T-cell (primary cell): ENCODE measurements around the gene SLC6A5. TPM values are rescaled to one million over a fixed set of nuclear protein-coding genes. Genes with fewer than 3 reads are reported as not detected.

ENCODE experiments used
- ATAC-seq, 4 experiments: fragments of 200-7000 bp in 3 of 4; fragments of 150-1000 bp in 1 of 4; cut with Tn5 transposase; replicated peaks in 1 of 4; 1 replicate in 3 of 4; 2 replicates in 1 of 4; pipeline ENCODE4 v1.10.0; 2021; ENCODE audit warnings: moderate library complexity in 3 of 4, mild to moderate bottlenecking in 2 of 4, moderate number of reproducible peaks in 1 of 4
- CTCF ChIA-PET, 2 donors: fragments of 300-600 bp; sonication (Branson Sonifier 250); formaldehyde crosslinking; loops; one replicate each; lab custom pipeline; 2022; ENCODE audit warnings: antibody characterized with exemption in 2 of 2; lab: Charles Lee
- POLR2A ChIA-PET, 2 donors: fragments of 300-600 bp; sonication (Branson Sonifier 250); formaldehyde crosslinking; loops; one replicate each; lab custom pipeline; 2022; ENCODE audit warnings: antibody characterized with exemption in 2 of 2; lab: Charles Lee
- DNase-seq, 35 experiments: peaks; one replicate each; pipeline versions ENCODE4 v3.0.0 to v3.0.0-alpha.2; 2013 to 2023
- H3K27ac ChIP-seq: one replicate; pipeline ENCODE4 v1.5.1; 2013; ENCODE audit warnings: low read length
- H3K27me3 ChIP-seq, 2 experiments: replicated peaks in 1 of 2; 1 replicate in 1 of 2; 2 replicates in 1 of 2; pipeline versions ENCODE4 v1.6.1 to v1.7.0; 2013; ENCODE audit warnings: low read length in 1 of 2, mixed read lengths in 1 of 2; ENCODE audit not compliant: control insufficient read depth in 2 of 2, insufficient read depth in 2 of 2; ENCODE audit errors: extremely low read depth in 1 of 2
- H3K36me3 ChIP-seq, 2 donors: 1 replicate in 1 of 2; 2 replicates in 1 of 2; pipeline versions ENCODE4 v1.6.1 to v1.7.0; 2013; ENCODE audit warnings: low read length in 1 of 2; ENCODE audit not compliant: control insufficient read depth in 2 of 2, insufficient read depth in 1 of 2; ENCODE audit errors: extremely low read depth in 1 of 2
- H3K4me1 ChIP-seq, 2 experiments: 1 replicate in 1 of 2; 2 replicates in 1 of 2; pipeline versions ENCODE4 v1.6.1 to v1.7.0; 2013; ENCODE audit warnings: low read length in 2 of 2, mixed read lengths in 1 of 2; ENCODE audit not compliant: insufficient read depth in 2 of 2, control insufficient read depth in 1 of 2; ENCODE audit errors: extremely low read depth in 1 of 2
- H3K4me3 ChIP-seq, 2 donors: 1 replicate in 1 of 2; 2 replicates in 1 of 2; pipeline versions ENCODE4 v1.5.1 to v1.7.0; 2013; ENCODE audit warnings: mild to moderate bottlenecking in 2 of 2, low read length in 1 of 2, moderate library complexity in 1 of 2; ENCODE audit not compliant: control insufficient read depth in 1 of 2; ENCODE audit errors: extremely low read depth in 1 of 2
- H3K9me3 ChIP-seq: 2 replicates; pipeline ENCODE4 v1.7.0; 2013
- H3K27ac Mint-ChIP-seq, 2 donors: one replicate each; pipeline ENCODE4 v1.8.0; 2020 to 2021; ENCODE audit warnings: mild to moderate bottlenecking in 2 of 2, mixed read lengths in 2 of 2
- H3K27me3 Mint-ChIP-seq, 2 donors: one replicate each; pipeline ENCODE4 v1.8.0; 2021 to 2022; ENCODE audit warnings: mixed read lengths in 2 of 2
- H3K36me3 Mint-ChIP-seq: one replicate; pipeline ENCODE4 v1.8.0; 2021; ENCODE audit warnings: mixed read lengths
- H3K4me1 Mint-ChIP-seq, 3 donors: one replicate each; pipeline ENCODE4 v1.8.0; 2020 to 2022; ENCODE audit warnings: mixed read lengths in 3 of 3, mild to moderate bottlenecking in 1 of 3
- H3K4me3 Mint-ChIP-seq, 3 donors: one replicate each; pipeline ENCODE4 v1.8.0; 2020 to 2022; ENCODE audit warnings: mild to moderate bottlenecking in 3 of 3, mixed read lengths in 3 of 3, moderate library complexity in 3 of 3
- H3K9me3 Mint-ChIP-seq, 3 donors: one replicate each; pipeline ENCODE4 v1.8.0; 2020 to 2022; ENCODE audit warnings: mixed read lengths in 3 of 3
- WGBS: methylation state at CpG from one replicate; pipeline ENCODE4 v1.1.5; 2013; ENCODE audit warnings: missing lambda C conversion rate; ENCODE audit not compliant: insufficient coverage; 5-methylcytosine and 5-hydroxymethylcytosine counted together
- total RNA-seq, 35 experiments: library from RNA in 6 of 35; stranded (reverse) in 6 of 35; fragments of 120-200 nt in 1 of 35; gene quantifications; one replicate each; pipeline versions ENCODE4 v1.2.1 to v1.2.4 and lab custom pipeline; 2013 to 2026

Gene SLC6A5
- total RNA-seq, 5 donors from 2014 or later (not counting 1 experiment from before 2014, with no cell fraction given), result not detected

DNA sequence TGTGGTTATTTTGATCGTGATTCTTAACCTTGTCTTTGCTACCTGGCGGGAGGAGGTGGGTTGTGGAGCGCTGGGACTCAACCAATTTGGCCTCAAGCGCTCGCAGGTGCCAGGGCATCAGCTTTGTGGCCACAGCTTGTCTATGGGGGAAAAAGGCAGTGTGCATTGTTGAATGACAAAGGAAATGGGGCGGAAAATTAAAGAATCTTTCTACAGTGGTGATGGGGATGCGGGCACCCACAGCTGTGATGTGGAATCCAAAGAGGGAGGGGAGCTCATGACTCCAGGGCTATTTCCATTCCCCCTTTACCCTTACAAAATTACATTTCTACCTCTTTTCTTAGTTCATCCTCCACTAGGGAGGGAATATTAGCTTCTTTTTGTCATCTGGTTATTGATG is 1.1 kb downstream of the SLC6A5 start:
- ChIA-PET CTCF (interaction anchor here in 1 of 2 donors (1.1 kb wide), 1 partner anchor 9 kb away, joined by 4 read pairs; no protein-coding TSS in a partner anchor), POLR2A (no interaction called here)
- H3K27me3 ChIP-seq, result peaks cover 17 to 90% of the 10 kb centered on the region in 2 experiments
- DNase-seq, result no peak
- H3K4me1 Mint-ChIP-seq, result peaks cover 0 to 5% (median 2%) of the 10 kb centered on the region in 3 donors
- H3K4me1 ChIP-seq, result peaks cover 0 to 5% of the 10 kb centered on the region in 2 experiments
- no peak overlapping the region for H3K4me3 ChIP-seq
- no peak overlapping the region for H3K4me3 Mint-ChIP-seq
- H3K9me3 ChIP-seq, result no peaks in the 10 kb centered on the region
- no peaks in the 10 kb centered on the region for H3K36me3 ChIP-seq
- peaks cover 80 to 90% of the 10 kb centered on the region in 2 donors for H3K27me3 Mint-ChIP-seq
- WGBS, result 22% methylated on average over 5 of the region's 7 CpGs
- ATAC-seq, result no peak
- no peak overlapping the region for H3K27ac Mint-ChIP-seq
- no peaks in the 10 kb centered on the region for H3K9me3 Mint-ChIP-seq
- no peaks in the 10 kb centered on the region for H3K36me3 Mint-ChIP-seq
- no peak overlapping the region for H3K27ac ChIP-seq

DNA sequence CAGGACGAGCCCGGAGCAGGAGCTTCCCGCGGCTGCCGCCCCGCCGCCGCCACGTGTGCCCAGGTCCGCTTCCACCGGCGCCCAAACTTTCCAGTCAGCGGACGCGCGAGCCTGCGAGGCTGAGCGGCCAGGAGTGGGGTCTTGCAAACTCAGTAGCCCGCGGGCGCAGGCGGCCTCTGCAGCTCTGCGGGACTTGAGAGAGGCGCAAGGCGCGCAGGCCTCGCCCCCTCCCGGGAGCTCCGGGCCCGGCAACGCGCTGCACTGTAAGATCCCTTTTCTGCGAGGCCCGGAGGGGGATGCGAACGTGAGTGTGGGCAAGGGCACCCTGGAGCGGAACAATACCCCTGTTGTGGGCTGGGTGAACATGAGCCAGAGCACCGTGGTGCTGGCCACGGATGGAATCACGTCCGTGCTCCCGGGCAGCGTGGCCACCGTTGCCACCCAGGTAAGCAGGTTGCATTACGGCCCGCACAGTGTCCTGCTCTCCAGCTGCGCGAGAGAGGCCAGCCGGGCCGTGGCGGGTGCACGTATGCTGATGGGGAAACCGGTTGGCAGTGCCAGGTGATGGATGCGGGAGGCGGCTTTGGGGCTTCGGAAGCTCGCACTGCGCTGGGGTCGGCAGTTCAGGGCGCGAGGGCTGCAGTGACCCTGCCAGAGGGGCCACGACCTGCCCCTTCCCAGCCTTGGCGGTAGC is 2.0 kb downstream of the SLC6A5 start:
- peaks cover 0 to 5% of the 10 kb centered on the region in 2 experiments for H3K4me1 ChIP-seq
- ATAC-seq (no peak), DNase-seq (no peak)
- Mint-ChIP-seq H3K27ac (no peak overlapping the region), H3K4me3 (no peak overlapping the region), H3K9me3 (no peaks in the 10 kb centered on the region), H3K27me3 (peaks cover 80 to 90% of the 10 kb centered on the region in 2 donors), H3K4me1 (peaks cover 0 to 5% (median 2%) of the 10 kb centered on the region in 3 donors), H3K36me3 (no peaks in the 10 kb centered on the region)
- H3K27ac ChIP-seq, result no peak overlapping the region
- H3K9me3 ChIP-seq, result no peaks in the 10 kb centered on the region
- H3K4me3 ChIP-seq, result no peak overlapping the region
- ChIA-PET POLR2A (no interaction called here), CTCF (no interaction called here)
- H3K36me3 ChIP-seq, result no peaks in the 10 kb centered on the region
- peaks cover 15 to 90% of the 10 kb centered on the region in 2 experiments for H3K27me3 ChIP-seq
- 10% methylated on average over 61 of the region's 63 CpGs for WGBS

DNA sequence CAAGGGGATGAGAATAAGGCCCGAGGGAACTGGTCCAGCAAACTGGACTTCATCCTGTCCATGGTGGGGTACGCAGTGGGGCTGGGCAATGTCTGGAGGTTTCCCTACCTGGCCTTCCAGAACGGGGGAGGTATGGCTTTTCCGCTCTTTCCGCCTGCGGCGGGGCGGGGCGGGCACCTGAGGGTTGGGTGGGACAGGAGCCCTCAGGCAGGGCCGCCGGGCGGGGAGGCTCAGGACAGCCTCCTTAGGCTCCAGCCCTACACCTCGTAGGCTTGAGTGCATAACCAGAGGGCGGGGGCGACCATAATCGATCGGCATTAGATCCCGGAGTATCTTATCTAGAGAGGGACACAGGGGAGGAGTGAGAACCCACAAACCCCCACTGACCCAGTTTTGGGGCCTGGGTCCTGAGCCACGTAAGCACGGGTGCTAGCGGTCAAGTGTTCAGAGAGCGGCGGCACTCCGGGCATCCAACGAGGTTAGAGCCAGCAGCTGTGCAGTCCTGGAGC is 4.9 kb downstream of the SLC6A5 start:
- no peaks in the 10 kb centered on the region for H3K9me3 ChIP-seq
- no peak for ATAC-seq
- Mint-ChIP-seq H3K9me3 (no peaks in the 10 kb centered on the region), H3K27me3 (peaks cover 77 to 83% of the 10 kb centered on the region in 2 donors), H3K4me1 (no peaks in the 10 kb centered on the region), H3K36me3 (no peaks in the 10 kb centered on the region), H3K27ac (no peak overlapping the region), H3K4me3 (no peak overlapping the region)
- H3K27me3 ChIP-seq, result peaks cover 16 to 69% of the 10 kb centered on the region in 2 experiments
- no peaks in the 10 kb centered on the region for H3K4me1 ChIP-seq
- ChIA-PET CTCF (no interaction called here), POLR2A (no interaction called here)
- no peak overlapping the region for H3K4me3 ChIP-seq
- H3K36me3 ChIP-seq, result no peaks in the 10 kb centered on the region
- WGBS, result 11% methylated on average over 18 of the region's 25 CpGs
- no peak overlapping the region for H3K27ac ChIP-seq
- DNase-seq, result no peak

DNA sequence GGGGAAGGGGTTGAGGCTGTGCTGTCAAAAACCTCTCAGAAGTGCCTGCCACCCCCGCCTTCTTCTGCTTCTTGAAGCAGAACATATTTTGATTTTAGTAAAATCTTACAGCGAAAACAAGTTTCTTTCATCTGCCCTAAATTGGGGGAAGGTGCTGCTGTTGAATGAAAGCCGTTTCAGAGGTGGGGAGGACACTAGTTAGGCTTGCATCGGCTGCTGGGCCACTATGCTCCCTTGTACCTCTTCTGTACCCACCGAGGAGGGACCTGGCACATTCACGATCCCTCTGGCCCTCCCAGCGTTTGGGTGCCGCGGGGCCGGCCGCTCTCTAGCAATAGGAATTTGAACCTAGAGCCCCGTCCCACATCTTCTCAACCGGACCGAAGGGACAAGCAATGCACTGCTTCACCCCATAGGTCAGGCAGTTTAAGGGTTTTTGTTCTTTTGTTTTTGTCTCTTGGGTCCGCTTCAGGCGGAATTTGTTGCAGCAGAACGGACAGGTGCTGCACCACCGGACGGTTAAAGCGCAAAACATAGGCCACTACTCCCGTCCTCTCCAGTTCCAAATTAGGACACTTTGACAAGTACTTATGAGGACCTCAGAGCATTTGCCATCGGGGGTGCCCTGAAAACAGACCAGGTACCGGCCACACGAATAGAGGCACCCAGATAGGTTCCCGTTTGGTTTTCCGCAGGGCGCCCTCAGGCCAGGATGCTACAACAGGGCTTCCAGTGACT is 5.6 kb downstream of the SLC6A5 start:
- Mint-ChIP-seq H3K27me3 (peaks cover 73 to 83% of the 10 kb centered on the region in 2 donors), H3K27ac (no peak overlapping the region), H3K9me3 (no peaks in the 10 kb centered on the region), H3K4me3 (no peak overlapping the region), H3K4me1 (peaks cover 1 to 3% (median 1%) of the 10 kb centered on the region in 3 donors), H3K36me3 (no peaks in the 10 kb centered on the region)
- CTCF ChIA-PET, result no interaction called here
- H3K36me3 ChIP-seq, result no peaks in the 10 kb centered on the region
- DNase-seq, result no peak
- no peaks in the 10 kb centered on the region for H3K9me3 ChIP-seq
- POLR2A ChIA-PET, result no interaction called here
- H3K4me1 ChIP-seq, result peaks cover 0 to 2% of the 10 kb centered on the region in 2 experiments
- H3K27me3 ChIP-seq, result peaks cover 16 to 69% of the 10 kb centered on the region in 2 experiments
- no peak overlapping the region for H3K4me3 ChIP-seq
- WGBS, result 13% methylated on average over 18 of the region's 27 CpGs
- H3K27ac ChIP-seq, result no peak overlapping the region
- no peak for ATAC-seq

DNA sequence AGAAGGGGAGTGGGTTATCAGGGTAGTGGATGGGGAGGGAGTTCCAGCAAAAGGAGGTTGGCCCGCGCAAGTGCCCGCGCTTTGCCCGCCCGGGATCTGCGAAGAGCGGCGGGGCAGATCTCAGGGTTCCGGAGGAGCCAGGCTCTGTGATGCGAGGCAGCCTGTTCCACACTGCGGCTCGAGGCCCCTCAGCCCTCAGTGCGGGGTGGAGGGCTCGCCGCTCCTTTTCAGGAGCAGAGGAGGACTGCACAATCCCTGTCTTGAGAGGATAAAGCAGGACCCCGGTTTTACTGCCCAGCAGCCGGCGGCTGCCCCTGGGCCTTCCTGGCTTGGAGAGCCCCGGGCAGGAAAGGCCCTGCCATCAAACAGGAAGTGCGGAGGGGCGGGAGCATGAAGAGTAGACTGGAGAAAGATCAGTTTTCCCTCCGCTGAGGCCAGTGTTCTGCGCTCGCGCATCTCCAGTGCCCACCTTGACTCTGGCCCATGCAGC is 6.2 kb downstream of the SLC6A5 start:
- Mint-ChIP-seq H3K27me3 (peaks cover 73 to 83% of the 10 kb centered on the region in 2 donors), H3K36me3 (no peaks in the 10 kb centered on the region), H3K4me3 (no peak overlapping the region), H3K27ac (no peak overlapping the region), H3K9me3 (no peaks in the 10 kb centered on the region), H3K4me1 (peaks cover 7 to 9% (median 7%) of the 10 kb centered on the region in 3 donors)
- Histone ChIP-seq H3K27me3 (peaks cover 13 to 70% of the 10 kb centered on the region in 2 experiments), H3K4me1 (peaks cover 0 to 5% of the 10 kb centered on the region in 2 experiments), H3K4me3 (no peak overlapping the region), H3K9me3 (no peaks in the 10 kb centered on the region), H3K36me3 (no peaks in the 10 kb centered on the region), H3K27ac (no peak overlapping the region)
- DNase-seq (no peak), ATAC-seq (no peak)
- ChIA-PET CTCF (no interaction called here), POLR2A (no interaction called here)
- WGBS, result 13% methylated on average over 25 of the region's 26 CpGs

DNA sequence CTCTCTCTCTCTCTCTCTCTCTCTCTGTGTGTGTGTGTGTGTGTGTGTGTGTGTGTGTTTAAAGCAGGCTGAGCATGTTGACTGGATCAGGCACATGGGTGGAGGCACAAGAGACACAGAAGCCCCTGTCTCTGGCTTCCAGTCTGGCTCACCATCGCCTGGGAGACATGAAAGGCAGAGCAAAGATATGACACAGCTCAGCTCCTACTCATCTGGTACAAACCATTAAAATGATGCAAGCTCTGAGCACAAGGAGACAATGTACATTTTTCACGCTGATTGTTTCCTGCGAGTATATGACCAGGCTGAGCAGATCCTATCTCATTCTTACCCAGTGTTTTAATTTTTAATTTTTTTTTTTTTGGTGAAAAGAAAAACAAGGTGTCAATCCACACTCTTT is 9.5 kb downstream of the SLC6A5 start:
- Mint-ChIP-seq H3K36me3 (no peaks in the 10 kb centered on the region), H3K9me3 (no peaks in the 10 kb centered on the region), H3K27me3 (peaks cover 71 to 78% of the 10 kb centered on the region in 2 donors), H3K4me3 (no peak overlapping the region), H3K4me1 (peaks cover 7 to 10% (median 7%) of the 10 kb centered on the region in 3 donors), H3K27ac (no peak overlapping the region)
- H3K27ac ChIP-seq, result no peak overlapping the region
- ChIA-PET POLR2A (no interaction called here), CTCF (interaction anchor here (0.7 to 1.1 kb wide), 4 partner anchors 43 to 676 kb away, joined by 3 to 4 read pairs (median 4); no protein-coding TSS in a partner anchor)
- WGBS, result 33% methylated on average over 1 of the region's 3 CpGs
- no peaks in the 10 kb centered on the region for H3K36me3 ChIP-seq
- no peaks in the 10 kb centered on the region for H3K9me3 ChIP-seq
- ATAC-seq (no peak), DNase-seq (no peak)
- H3K4me1 ChIP-seq, result peaks cover 0 to 5% of the 10 kb centered on the region in 2 experiments
- no peak overlapping the region for H3K4me3 ChIP-seq
- peaks cover 10 to 55% of the 10 kb centered on the region in 2 experiments for H3K27me3 ChIP-seq
